OCI-LY3 (cell line): ENCODE data around the gene ITPKB.

ENCODE experiments used
- H2AFZ ChIP-seq: fragments of 200-600, 300-600 bp; shearing (Covaris generic); 2 replicates; pipeline ENCODE4 v1.6.0; 2014; ENCODE audit warnings: antibody characterized with exemption, low read depth, low read length
- H3K27ac ChIP-seq: fragments of 200-600, 300-600 bp; sonication (generic); 2 replicates; pipeline ENCODE4 v1.5.1; 2014; ENCODE audit warnings: mild to moderate bottlenecking, low read length, moderate library complexity, mixed read lengths
- H3K27me3 ChIP-seq: fragments of 200-600, 300-600 bp; sonication (generic); 2 replicates; pipeline ENCODE4 v1.6.1; 2014; ENCODE audit warnings: low read depth, low read length, mixed read lengths
- H3K36me3 ChIP-seq: fragments of 200-600, 300-600 bp; sonication (generic); replicated peaks from 2 replicates; pipeline ENCODE3; 2014; ENCODE audit warnings: low read depth, low read length, mixed read lengths
- H3K4me1 ChIP-seq: fragments of 300-600, 200-600 bp; sonication (generic); 2 replicates; pipeline ENCODE4 v1.6.1; 2014; ENCODE audit warnings: low read length, mixed read lengths
- H3K4me2 ChIP-seq: fragments of 200-600, 300-600 bp; sonication (generic); 2 replicates; pipeline ENCODE4 v1.6.1; 2014; ENCODE audit warnings: low read length, mixed read lengths
- H3K4me3 ChIP-seq: fragments of 300-600, 200-600 bp; sonication (generic); 2 replicates; pipeline ENCODE4 v1.5.1; 2014; ENCODE audit warnings: antibody characterized with exemption, mild to moderate bottlenecking, low read length, moderate library complexity
- H3K79me2 ChIP-seq: fragments of 300-600, 200-600 bp; shearing (Covaris generic); 2 replicates; pipeline ENCODE4 v1.6.1; 2014; ENCODE audit warnings: mild to moderate bottlenecking, low read length, mixed read lengths
- H3K9ac ChIP-seq: fragments of 300-600, 200-600 bp; shearing (Covaris generic); 2 replicates; pipeline ENCODE4 v1.6.0; 2014; ENCODE audit warnings: mild to moderate bottlenecking, low read length, moderate library complexity
- H3K9me3 ChIP-seq: fragments of 200-600, 300-600 bp; shearing (Covaris generic); 2 replicates; pipeline ENCODE4 v1.6.1; 2014; ENCODE audit warnings: low read length, mixed read lengths; ENCODE audit not compliant: insufficient read depth
- H4K20me1 ChIP-seq: fragments of 200-600, 300-600 bp; sonication (generic); 2 replicates; pipeline ENCODE4 v1.6.1; 2016; ENCODE audit warnings: low read length, mixed read lengths; ENCODE audit not compliant: insufficient read depth
- CTCF ChIP-seq: fragments of 200-600, 300-600 bp; sonication (generic); IDR thresholded peaks from 2 replicates; pipeline ENCODE4 v1.5.1; 2014; ENCODE audit warnings: antibody characterized with exemption, low read length, low read depth
- EZH2phosphoT487 ChIP-seq: fragments of 200-600 bp; shearing (Covaris generic); IDR thresholded peaks from 2 replicates; pipeline ENCODE4 v1.6.1; 2018; ENCODE audit warnings: antibody characterized with exemption, mixed run types, low read depth

The ITPKB gene

GRCh38 chr1:226655251-226656163 is 83.6 kb downstream of the ITPKB start:
- H3K4me3 ChIP-seq, result no peak overlapping the region
- no peaks in the 10 kb centered on the region for H3K79me2 ChIP-seq
- H3K9ac ChIP-seq, result no peak overlapping the region
- H4K20me1 ChIP-seq, result peaks cover 7% of the 10 kb centered on the region; the same call in 1 of the 2 replicates
- H3K36me3 ChIP-seq, result no peaks in the 10 kb centered on the region
- H3K27ac ChIP-seq, result no peak overlapping the region
- peaks cover 32% of the 10 kb centered on the region for H3K4me1 ChIP-seq
- H2AFZ ChIP-seq, result no peak overlapping the region
- peaks cover 12% of the 10 kb centered on the region for H3K27me3 ChIP-seq
- H3K9me3 ChIP-seq, result no peaks in the 10 kb centered on the region
- no peak overlapping the region for H3K4me2 ChIP-seq
- TF ChIP-seq CTCF (no peak), EZH2phosphoT487 (no peak)

- Histone ChIP-seq H3K4me1 (peaks cover 32% of the 10 kb centered on the region), H3K36me3 (no peaks in the 10 kb centered on the region), H3K27ac (no peak overlapping the region), H3K9me3 (no peaks in the 10 kb centered on the region), H3K9ac (no peak overlapping the region), H2AFZ (no peak overlapping the region), H3K4me2 (peak overlapping the region; percentile 68; the same call in 1 of the 2 replicates), H3K4me3 (no peak overlapping the region), H4K20me1 (peaks cover 7% of the 10 kb centered on the region; the same call in 1 of the 2 replicates), H3K27me3 (0 out of 2 replicates have a peak, but pooled peaks cover 8% of the 10 kb centered on the region), H3K79me2 (no peaks in the 10 kb centered on the region)
- no peak for TF ChIP-seq CTCF
- TF ChIP-seq EZH2phosphoT487, result no peak
Measured at GRCh38 chr1:226654668-226655055, 84.4 kb downstream of the ITPKB start.

- Histone ChIP-seq H3K36me3 (no peaks in the 10 kb centered on the region), H3K4me1 (peaks cover 32% of the 10 kb centered on the region), H3K4me2 (peak overlapping the region; percentile 68), H4K20me1 (peaks cover 10% of the 10 kb centered on the region; the same call in 1 of the 2 replicates), H3K79me2 (no peaks in the 10 kb centered on the region), H3K27me3 (0 out of 2 replicates have a peak, but pooled peaks cover 8% of the 10 kb centered on the region), H3K27ac (no peak overlapping the region), H3K9ac (no peak overlapping the region), H3K4me3 (peak overlapping the region; percentile 39), H3K9me3 (no peaks in the 10 kb centered on the region), H2AFZ (no peak overlapping the region)
- TF ChIP-seq CTCF, result no peak
Measured at GRCh38 chr1:226654046-226654667, 84.9 kb downstream of the ITPKB start.

GRCh38 chr1:226653311-226653921 is 85.7 kb downstream of the ITPKB start:
- Histone ChIP-seq H3K9ac (no peak overlapping the region), H3K27ac (no peak overlapping the region), H3K4me2 (peak overlapping the region; percentile 68), H3K79me2 (no peaks in the 10 kb centered on the region), H3K36me3 (no peaks in the 10 kb centered on the region), H3K4me1 (peaks cover 32% of the 10 kb centered on the region), H3K4me3 (peak overlapping the region; percentile 39), H3K9me3 (no peaks in the 10 kb centered on the region), H2AFZ (no peak overlapping the region), H4K20me1 (peaks cover 14% of the 10 kb centered on the region; the same call in 1 of the 2 replicates), H3K27me3 (0 out of 2 replicates have a peak, but pooled peaks cover 8% of the 10 kb centered on the region)
- no peak for TF ChIP-seq EZH2phosphoT487
- no peak for TF ChIP-seq CTCF
